Lower leg skin (tissue), 4 donors: ENCODE results near the gene CHMP1A. TPM values are rescaled to one million over a fixed set of nuclear protein-coding genes. Genes with fewer than 3 reads are reported as not detected.
"Not testable (repeated sequence)": the region's sequence is repeated elsewhere in the genome, so short reads cannot be mapped to it uniquely, and the experiment has no call there.

Experiments
- DNase-seq, 2 donors: peaks; one replicate each; pipeline ENCODE4 v3.0.0-alpha.2; 2019; ENCODE audit warnings: low spot score in 2 of 2
- H3K4me3 ChIP-seq: fragments of 200-600 bp; sonication (generic); 2 replicates; pipeline ENCODE4 v1.5.1; 2017; ENCODE audit warnings: mild to moderate bottlenecking, low read depth; ENCODE audit not compliant: poor library complexity, severe bottlenecking
- POLR2A ChIP-seq, 2 donors: fragments of 450-650 bp; IDR thresholded peaks; one replicate each; pipeline ENCODE4 v1.6.1; 2016 to 2017; ENCODE audit warnings: antibody characterized with exemption in 2 of 2, mild to moderate bottlenecking in 1 of 2, moderate library complexity in 1 of 2
- WGBS, 2 donors: methylation state at CpG; one replicate each; pipeline ENCODE4 v1.1.5; 2018; 5-methylcytosine and 5-hydroxymethylcytosine counted together
- intact Hi-C: fragments of 100-400 bp; cut with DNase I; formaldehyde crosslinking; loops from one replicate; pipeline ENCODE4 v1.15.0; 2023; ENCODE audit warnings: low total_unique reads
- total RNA-seq, 4 donors: library from RNA; depleted of rRNA; stranded (reverse); fragments of >200 nt; gene quantifications; one replicate each; pipeline ENCODE4 v1.1.0, GENCODE V29; 2016
- TF ChIP-seq, protein P1 (sequence below), 3 donors: fragments of 450-650 bp; IDR thresholded peaks; one replicate each; pipeline ENCODE4 v1.5.1; 2016; ENCODE audit warnings: antibody characterized with exemption in 3 of 3, mild to moderate bottlenecking in 3 of 3, moderate library complexity in 2 of 3

CHMP1A gene
- total RNA-seq, 4 donors from 2014 or later, result 78.3 to 141 (median 91.1) TPM

GRCh38 chr16:89696670-89697128, 39.2 kb upstream of the CHMP1A start:
- intact Hi-C loops, result no loop called here
- no peak overlapping the region for H3K4me3 ChIP-seq
- DNase-seq, result peak in 1 of 2 donors; percentile 83
- TF ChIP-seq POLR2A (IDR thresholded peaks at IDR 0.05), result no peak
- WGBS, 2 donors, result 85 to 88% methylated on average over 6 to 11 of the region's 18 CpGs

- H3K4me3 ChIP-seq, result no peak overlapping the region
- 77 to 84% methylated on average over 12 to 23 of the region's 25 CpGs for WGBS, 2 donors
- peak in 1 of 2 donors; percentile 81 for DNase-seq
- TF ChIP-seq, protein P1, sequence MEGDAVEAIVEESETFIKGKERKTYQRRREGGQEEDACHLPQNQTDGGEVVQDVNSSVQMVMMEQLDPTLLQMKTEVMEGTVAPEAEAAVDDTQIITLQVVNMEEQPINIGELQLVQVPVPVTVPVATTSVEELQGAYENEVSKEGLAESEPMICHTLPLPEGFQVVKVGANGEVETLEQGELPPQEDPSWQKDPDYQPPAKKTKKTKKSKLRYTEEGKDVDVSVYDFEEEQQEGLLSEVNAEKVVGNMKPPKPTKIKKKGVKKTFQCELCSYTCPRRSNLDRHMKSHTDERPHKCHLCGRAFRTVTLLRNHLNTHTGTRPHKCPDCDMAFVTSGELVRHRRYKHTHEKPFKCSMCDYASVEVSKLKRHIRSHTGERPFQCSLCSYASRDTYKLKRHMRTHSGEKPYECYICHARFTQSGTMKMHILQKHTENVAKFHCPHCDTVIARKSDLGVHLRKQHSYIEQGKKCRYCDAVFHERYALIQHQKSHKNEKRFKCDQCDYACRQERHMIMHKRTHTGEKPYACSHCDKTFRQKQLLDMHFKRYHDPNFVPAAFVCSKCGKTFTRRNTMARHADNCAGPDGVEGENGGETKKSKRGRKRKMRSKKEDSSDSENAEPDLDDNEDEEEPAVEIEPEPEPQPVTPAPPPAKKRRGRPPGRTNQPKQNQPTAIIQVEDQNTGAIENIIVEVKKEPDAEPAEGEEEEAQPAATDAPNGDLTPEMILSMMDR (IDR thresholded peaks at IDR 0.05), result no peak
- TF ChIP-seq POLR2A (IDR thresholded peaks at IDR 0.05), result no peak
- intact Hi-C loops, result no loop called here
Observed at GRCh38 chr16:89695875-89696669, 38.6 kb upstream of the CHMP1A start.

GRCh38 chr16:89695086-89695874, 37.8 kb upstream of the CHMP1A start:
- 85 to 88% methylated on average over 18 to 26 of the region's 31 CpGs for WGBS, 2 donors
- DNase-seq, result peak in 1 of 2 donors; percentile 84
- no peak for TF ChIP-seq POLR2A (IDR thresholded peaks at IDR 0.05)
- TF ChIP-seq, protein P1 (IDR thresholded peaks at IDR 0.05), result no peak
- no peak overlapping the region for H3K4me3 ChIP-seq
- intact Hi-C loops, result no loop called here

- H3K4me3 ChIP-seq, DNase-seq, intact Hi-C loops: not testable (repeated sequence)
- 75 to 81% methylated on average over 23 of the region's 23 CpGs for WGBS, 2 donors
Observed at GRCh38 chr16:89694784-89695085, 37.2 kb upstream of the CHMP1A start.

DNA sequence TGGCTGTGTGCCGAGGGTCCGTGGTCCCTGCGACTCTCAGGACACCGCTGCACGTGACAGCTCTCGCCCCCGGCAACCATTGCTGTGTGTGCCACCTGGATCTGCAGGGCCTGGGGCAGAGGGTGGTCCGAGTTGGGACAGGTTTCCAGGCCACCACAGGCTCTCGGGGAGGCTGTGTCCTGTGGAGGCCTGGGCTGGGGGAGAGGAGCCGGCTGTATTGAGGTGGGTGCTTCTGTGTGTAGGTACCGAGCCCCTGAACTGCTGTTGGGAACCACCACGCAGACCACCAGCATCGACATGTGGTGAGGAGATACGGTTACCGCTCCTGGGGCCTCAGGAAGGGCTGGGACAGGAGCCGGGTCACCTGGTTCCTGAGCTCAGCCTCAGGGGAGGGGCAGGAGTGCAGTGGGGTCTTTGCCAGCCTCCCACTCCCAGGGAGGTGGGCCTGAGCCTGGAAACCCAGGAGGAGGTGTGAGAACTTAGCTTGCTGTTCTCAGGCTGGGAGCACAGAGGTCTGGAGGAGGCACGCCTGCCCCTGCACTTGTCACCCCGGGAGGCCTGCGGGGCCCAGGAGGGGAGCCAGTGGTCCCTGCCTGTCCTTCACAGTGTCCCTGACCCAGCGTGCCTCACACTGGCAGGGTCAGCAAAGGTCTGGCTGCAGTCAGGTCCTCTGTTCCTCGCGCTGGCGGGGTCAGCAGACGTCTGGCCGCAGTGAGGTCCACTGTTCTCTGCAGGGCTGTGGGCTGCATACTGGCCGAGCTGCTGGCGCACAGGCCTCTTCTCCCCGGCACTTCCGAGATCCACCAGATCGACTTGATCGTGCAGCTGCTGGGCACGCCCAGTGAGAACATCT, 36.6 kb upstream of the CHMP1A start:
- WGBS, 2 donors, result 72 to 85% methylated on average over 23 to 31 of the region's 32 CpGs
- no peak for DNase-seq
- TF ChIP-seq, protein P1 (IDR thresholded peaks at IDR 0.05), result no peak
- no peak for TF ChIP-seq POLR2A (IDR thresholded peaks at IDR 0.05)
- no peak overlapping the region for H3K4me3 ChIP-seq
- intact Hi-C loops, result no loop called here

DNA sequence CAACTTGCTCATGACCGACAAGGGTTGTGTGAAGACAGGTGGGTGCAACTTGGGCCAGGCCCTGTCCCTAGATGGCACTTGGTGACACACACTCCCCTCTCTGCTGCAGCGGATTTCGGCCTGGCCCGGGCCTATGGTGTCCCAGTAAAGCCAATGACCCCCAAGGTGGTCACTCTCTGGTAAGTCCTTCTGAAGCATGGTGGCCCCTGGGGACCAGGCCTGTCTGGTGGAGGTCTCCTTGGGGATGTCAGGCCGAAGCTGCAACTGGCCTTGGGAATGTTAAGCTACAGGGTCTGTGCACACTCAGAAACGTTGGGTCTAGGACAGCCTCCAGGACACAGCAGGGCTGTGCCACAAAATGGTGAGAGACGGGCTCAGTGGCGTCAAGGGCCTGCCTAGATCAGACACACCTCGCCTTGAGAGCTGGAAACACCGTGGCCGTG, 35.8 kb upstream of the CHMP1A start:
- TF ChIP-seq, protein P1 (IDR thresholded peaks at IDR 0.05), result no peak
- no peak for TF ChIP-seq POLR2A (IDR thresholded peaks at IDR 0.05)
- H3K4me3 ChIP-seq, result no peak overlapping the region
- intact Hi-C loops, result no loop called here

More for the DNA sequence above, 35.8 kb upstream of the CHMP1A start:
- DNase-seq, result no peak
- 85 to 90% methylated on average over 10 to 11 of the region's 11 CpGs for WGBS, 2 donors
